A549 (cell line): Measurements from ENCODE around the gene CCDC127.

Experiments used
- CEBPB ChIP-seq, 2 experiments: fragments of >200 bp in 1 of 2; sonication (Bioruptor Twin) in 1 of 2; formaldehyde crosslinking in 1 of 2; IDR thresholded peaks; 2 replicates each; pipeline ENCODE4 v1.6.1; 2012 to 2016
- GATA3 ChIP-seq: IDR thresholded peaks from 2 replicates; pipeline ENCODE4 v1.6.1; 2012; ENCODE audit warnings: borderline replicate concordance
- HOXA7 ChIP-seq: fragments of 250-450 bp; sonication (Bioruptor Pico); IDR thresholded peaks from 2 replicates; pipeline ENCODE4 v1.5.0; 2020; ENCODE audit warnings: mild to moderate bottlenecking, moderate library complexity
- KDM5A ChIP-seq: fragments of 200-600 bp; sonication (generic); IDR thresholded peaks from 2 replicates; pipeline ENCODE4 v1.6.1; 2016; ENCODE audit warnings: antibody characterized with exemption, mild to moderate bottlenecking
- MAFK ChIP-seq: fragments of 450-650 bp; IDR thresholded peaks from 2 replicates; pipeline ENCODE4 v1.6.1; 2014; ENCODE audit not compliant: partially characterized antibody
- MAX ChIP-seq: IDR thresholded peaks from 2 replicates; pipeline ENCODE4 v1.6.1; 2012
- TP53 ChIP-seq: fragments of 250-450 bp; sonication (Bioruptor Pico); IDR thresholded peaks from 2 replicates; pipeline ENCODE4 v1.5.0; 2021; ENCODE audit warnings: mild to moderate bottlenecking, moderate library complexity
- ZC3H11A ChIP-seq: fragments of 450-650 bp; IDR thresholded peaks from 2 replicates; pipeline ENCODE4 v1.6.1; 2014; ENCODE audit warnings: antibody characterized with exemption, mild to moderate bottlenecking
- TF ChIP-seq, protein P1 (sequence below): fragments of >200 bp; sonication (Bioruptor Twin); formaldehyde crosslinking; IDR thresholded peaks from 3 replicates; pipeline ENCODE4 v1.5.1; 2016

- no peak for TF ChIP-seq MAFK
- TF ChIP-seq, protein P1, sequence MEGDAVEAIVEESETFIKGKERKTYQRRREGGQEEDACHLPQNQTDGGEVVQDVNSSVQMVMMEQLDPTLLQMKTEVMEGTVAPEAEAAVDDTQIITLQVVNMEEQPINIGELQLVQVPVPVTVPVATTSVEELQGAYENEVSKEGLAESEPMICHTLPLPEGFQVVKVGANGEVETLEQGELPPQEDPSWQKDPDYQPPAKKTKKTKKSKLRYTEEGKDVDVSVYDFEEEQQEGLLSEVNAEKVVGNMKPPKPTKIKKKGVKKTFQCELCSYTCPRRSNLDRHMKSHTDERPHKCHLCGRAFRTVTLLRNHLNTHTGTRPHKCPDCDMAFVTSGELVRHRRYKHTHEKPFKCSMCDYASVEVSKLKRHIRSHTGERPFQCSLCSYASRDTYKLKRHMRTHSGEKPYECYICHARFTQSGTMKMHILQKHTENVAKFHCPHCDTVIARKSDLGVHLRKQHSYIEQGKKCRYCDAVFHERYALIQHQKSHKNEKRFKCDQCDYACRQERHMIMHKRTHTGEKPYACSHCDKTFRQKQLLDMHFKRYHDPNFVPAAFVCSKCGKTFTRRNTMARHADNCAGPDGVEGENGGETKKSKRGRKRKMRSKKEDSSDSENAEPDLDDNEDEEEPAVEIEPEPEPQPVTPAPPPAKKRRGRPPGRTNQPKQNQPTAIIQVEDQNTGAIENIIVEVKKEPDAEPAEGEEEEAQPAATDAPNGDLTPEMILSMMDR: no peak
- TF ChIP-seq CEBPB (IDR thresholded peaks at IDR 0.05): no peak
- TF ChIP-seq TP53 (CRISPR knock-in tag): no peak
- no peak for TF ChIP-seq MAX
- no peak for TF ChIP-seq HOXA7
- TF ChIP-seq ZC3H11A: no peak
- no peak for TF ChIP-seq GATA3
- no peak for TF ChIP-seq KDM5A
Measured at GRCh38 chr5:230711-231110, 12.8 kb upstream of the CCDC127 start.
